NCI-H2081 (cell line): Measurements from ENCODE around the gene MAMDC4.
"Not testable (repeated sequence)": the region's sequence is repeated elsewhere in the genome, so short reads cannot be mapped to it uniquely, and the experiment has no call there.

Source experiments
- DNase-seq, 2 experiments: peaks; one replicate each; lab custom pipeline; 2025; lab: John Stamatoyannopoulos, UW

Gene MAMDC4

DNA sequence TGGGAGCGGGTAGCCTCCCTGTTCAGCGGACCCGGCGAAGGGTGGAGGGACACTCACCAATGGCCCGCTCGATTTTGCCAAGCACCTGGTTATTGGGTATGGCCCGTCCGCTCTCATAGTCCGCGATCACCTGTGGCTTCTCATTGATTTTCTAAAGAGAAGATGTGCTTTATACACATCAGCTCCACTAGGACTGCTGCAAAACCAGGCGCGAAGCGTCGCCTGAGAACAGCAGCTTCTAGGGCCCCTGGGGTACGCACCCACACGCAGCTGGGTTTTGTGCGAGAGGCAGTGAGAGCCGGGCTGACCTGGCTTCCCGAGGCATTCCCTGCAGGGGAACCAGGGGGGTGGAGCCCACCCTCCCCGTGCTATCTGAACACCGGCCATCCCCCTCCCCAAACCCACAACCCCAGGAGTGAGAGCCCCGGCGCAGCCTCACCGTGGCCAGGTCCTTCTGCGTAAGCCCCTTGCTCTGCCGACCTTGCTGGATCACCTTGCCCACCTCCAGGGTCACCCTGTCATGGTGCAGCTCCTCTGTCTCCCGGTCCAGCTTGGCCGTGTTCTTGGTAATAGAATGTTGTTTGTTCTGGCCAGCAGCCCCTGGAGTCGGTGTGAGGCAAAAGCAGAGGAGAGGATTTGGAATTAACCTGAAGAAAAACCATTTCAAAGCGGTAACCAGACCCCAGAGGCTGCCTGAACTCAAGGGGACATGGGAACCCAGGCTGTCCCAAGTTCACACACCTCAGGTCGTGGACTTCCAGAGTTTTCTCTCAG lies 10.9 kb downstream of the MAMDC4 start:
- no peak for DNase-seq

DNA sequence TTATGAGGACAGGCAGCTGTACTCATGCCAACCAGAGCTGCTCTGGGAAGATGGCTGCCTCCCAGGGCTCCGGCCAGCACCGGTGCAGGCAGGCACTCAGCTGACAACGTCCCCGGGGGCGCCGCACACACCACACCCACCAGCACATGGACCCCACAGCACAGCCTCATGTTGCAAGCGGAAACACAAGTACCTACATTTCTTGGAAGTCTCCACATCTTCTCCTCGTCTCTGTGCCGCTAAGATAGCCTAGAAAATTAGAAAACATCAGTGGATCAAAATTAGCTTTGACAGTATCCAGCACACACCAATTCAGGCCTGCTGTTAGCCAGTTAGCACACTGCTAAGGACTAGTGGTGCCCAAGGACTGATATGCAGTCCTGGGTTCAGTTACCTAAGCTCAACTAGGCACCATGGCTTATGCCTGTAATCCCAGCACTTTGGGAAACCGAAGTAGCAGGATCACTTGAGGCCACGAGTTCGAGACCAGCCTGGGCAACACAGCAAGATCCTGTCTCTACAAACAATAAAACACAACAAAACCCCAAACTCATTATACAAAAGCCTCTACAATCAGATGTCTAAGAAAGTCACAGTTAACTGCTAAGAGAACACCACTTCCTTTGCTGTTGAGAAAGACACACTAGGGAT lies 11.6 kb downstream of the MAMDC4 start:
- DNase-seq = no peak

DNA sequence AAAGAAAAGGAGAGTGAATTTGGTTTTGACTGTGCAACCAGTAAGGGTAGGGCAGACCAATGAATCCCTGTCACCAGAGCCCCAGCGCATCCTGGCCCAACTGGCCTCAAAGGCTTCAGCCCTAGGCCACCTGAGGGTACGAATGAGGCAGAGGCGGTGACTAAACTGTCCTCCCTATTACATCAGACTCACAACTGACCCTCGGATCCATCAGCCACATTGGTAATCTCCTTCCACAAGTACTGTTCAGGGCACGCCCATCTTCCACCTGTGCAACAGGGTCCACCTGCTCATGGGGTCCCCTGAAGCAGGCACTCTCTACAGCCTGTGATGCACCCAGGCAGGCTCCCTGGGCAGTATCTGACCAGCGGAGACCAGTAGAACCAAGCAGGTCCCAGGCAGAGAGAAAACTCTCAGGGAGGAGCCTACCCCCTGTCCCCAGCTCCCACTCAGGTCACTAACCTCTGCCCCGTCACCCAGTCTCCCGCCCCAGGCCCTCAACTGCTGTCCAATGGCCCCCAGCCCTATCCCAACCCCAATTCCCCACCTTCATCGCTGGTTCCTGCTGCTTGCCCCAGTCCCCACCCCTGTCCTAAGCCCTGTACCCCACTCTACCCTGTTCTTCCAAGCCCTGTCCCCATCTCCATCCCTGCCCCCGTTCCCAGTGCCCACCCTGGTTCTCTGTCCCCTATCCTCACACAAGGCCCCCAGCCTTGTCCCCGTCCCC lies 13.1 kb downstream of the MAMDC4 start:
- DNase-seq = no peak

DNA sequence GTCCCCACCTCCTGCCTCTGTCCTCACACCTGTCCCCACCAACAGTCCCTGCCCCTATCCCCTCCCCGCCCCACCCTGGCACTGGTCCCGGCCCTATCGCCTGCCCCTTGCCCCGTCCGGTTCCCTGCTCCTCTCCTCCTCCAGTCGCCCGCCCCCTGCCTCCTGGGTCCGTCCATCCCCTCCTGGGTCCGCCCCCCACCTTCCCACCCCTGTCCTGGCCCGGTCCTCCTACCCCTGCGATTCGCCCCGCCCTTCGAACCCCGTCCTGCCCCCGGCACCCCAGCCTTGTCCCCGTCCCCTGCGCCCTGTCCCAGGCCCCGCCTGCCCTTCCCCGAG lies 13.6 kb downstream of the MAMDC4 start:
- no peak for DNase-seq

DNA sequence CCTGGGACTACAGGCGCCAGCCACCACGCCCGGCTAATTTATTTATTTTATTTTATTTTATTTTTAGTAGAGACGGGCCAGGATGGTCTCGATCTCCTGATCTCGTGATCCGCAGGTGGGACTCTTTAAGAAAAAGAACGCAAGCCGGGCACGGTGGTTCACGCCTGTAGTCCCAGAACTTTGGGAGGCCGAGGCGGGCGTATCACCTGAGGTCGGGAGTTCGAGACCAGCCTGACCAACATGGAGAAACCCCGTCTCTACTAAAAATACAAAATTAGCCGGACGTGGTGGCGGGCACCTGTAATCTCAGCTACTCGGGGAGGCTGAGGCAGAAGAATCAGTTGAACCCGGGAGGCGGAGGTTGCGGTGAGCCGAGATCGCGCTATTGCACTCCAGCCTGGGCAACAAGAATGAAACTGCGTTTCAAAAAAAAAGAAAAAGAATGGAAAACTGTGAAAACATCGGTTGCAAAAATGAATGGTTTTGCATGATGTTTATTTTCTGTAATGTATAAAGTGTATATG lies 14.8 kb downstream of the MAMDC4 start:
- DNase-seq = not testable (repeated sequence)

DNA sequence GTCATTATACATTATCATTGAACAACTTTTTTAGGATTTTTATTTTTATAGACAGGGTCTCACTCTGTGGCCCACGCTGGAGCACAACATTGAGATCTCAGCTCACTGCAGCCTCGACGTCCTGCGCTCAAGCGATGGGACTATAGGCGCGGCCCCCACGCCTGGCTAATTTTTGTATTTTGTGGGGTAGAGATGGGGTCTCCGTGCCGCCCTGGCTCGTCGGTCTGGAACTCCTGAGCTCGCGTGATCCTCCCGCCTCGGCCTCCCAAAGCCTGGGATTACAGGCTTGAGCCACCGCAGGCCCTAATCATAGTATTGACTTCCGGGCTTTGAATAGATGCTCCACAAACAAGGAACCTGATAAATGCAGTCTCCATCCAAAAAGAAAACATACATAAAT lies 15.3 kb downstream of the MAMDC4 start:
- DNase-seq = no peak

DNA sequence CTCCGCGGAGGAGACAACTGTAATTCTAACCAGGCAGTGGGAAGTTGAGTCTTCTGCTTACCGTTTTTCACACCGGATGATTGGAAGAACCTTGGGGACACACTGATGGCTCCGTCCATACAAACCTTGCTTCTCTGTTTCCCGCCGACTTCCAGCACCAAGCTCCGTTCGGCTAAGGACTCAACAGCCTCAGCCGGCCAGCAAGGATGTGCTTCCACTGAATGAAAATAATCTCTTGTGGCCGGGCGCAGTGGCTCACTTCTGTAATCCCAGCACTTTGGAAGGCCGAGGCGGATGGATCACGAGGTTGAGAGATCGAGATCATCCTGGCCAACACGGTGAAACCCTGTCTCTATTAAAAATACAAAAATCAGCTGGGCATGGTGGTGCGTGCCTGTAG lies 15.8 kb downstream of the MAMDC4 start:
- no peak for DNase-seq

DNA sequence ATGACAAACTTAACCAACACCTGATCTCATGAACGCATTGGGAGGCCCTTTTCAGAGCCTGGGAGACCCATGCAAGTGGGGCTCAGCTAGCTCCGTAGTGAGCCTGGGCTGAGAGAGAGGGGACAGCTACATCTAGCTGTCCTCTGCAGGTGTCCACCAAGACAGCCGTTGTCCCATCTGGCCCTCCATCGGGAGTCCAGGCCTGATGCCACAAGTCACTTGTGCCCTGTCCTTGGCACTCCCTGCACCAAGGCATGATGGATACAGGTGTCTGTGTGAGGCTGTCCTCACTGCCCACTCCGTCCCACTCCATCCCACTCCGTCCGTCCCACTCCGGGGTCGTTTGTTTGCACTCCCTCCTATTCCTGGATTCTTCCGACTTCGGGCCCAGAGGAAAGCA lies 16.5 kb downstream of the MAMDC4 start:
- DNase-seq = no peak

DNA sequence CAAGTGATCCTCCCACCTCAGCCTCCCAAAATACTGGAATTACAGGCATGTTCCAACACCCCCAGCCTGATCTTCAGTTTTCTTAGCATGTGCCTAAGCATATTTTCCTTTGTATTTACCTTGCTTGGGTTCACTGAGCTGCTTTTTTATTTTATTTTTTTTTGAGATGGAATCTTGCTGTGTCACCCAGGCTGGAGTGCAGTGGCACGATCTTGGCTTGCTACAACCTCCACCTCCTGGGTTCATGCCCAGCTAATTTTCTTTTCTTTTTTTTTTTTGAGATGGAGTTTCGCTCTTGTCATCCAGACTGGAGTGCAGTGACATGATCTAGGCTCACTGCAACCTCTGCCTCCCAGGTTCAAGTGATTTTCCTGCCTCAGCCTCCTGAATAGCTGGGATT lies 17.5 kb downstream of the MAMDC4 start:
- DNase-seq = not testable (repeated sequence)

DNA sequence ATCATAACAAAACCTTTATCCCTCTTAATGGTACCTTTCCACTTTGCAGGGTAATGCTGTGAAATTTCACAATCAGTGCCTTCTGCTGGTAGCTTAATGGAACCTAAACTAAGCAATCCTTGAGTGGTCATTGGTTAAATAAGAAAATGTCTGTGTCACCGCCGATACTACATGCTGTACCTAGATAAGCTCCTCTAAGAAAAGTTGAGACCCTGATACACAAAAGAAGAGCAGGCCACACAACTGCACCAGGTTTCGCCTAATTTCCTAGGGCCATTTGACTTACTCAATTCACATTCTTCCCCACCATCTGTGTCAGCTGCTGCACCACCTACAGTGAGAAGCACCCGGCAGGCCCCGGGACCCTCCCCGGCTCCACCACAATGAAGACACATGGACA lies 23.0 kb downstream of the MAMDC4 start:
- DNase-seq = no peak

DNA sequence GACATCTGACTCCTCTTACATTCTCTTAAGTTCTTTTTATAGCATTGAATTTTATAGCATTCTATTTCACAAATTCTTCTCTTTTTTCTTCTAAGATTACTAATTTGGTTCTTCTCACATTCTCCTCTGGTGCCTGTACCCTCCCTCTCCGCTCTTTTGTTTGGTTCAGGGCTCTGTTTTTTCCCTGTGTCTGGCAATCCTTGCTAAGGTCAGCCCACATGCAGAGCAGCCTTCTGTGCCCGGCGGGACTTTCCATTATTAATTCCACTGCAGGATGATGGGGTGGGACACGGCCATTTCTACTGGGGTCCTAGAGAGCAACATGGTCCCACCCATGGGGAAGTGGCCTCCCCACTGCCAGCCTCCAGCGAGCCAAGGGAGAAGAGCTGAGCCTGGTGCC lies 24.3 kb downstream of the MAMDC4 start:
- DNase-seq = no peak

DNA sequence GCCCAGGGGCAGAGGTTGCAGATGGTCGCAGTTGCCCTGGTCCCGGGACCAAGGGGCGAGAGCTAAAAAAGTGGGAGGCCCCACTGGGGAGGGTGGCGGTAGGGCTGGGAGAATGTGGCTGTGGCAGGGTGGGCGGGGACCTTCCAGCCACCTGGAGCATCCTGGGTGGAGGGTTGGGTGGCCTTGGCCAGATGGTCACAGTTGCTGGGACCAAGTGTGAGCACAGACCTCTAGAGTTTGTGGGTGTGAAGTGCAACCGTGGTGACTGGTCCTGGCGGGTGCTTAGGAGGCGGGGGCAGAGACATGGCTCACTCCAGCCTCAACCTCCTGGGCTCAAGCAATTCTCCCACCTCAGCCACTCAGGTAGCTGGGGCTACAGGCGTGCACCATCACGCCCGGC lies 28.5 kb downstream of the MAMDC4 start:
- DNase-seq = no peak

DNA sequence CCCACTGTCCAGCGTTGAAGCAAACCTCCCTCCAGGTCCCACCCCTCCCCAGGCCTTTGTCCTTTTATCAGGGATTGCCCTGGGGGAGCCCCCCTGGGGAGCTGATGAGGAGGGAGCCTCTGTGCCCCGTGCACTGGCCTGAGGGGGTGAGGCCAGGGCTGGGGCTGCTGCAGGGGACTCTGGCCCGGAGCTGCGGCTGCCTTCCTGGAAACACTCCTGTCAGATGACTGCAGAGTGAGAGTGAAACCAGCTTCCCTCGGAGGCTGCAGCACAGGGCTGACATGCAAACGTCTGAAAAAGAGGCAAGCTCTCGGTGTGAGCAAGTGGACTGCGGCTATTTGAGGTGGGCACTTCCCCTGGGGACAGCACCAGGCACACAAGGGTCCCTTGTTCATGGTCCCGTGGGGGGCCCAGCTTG lies 29.6 kb downstream of the MAMDC4 start:
- DNase-seq = no peak

DNA sequence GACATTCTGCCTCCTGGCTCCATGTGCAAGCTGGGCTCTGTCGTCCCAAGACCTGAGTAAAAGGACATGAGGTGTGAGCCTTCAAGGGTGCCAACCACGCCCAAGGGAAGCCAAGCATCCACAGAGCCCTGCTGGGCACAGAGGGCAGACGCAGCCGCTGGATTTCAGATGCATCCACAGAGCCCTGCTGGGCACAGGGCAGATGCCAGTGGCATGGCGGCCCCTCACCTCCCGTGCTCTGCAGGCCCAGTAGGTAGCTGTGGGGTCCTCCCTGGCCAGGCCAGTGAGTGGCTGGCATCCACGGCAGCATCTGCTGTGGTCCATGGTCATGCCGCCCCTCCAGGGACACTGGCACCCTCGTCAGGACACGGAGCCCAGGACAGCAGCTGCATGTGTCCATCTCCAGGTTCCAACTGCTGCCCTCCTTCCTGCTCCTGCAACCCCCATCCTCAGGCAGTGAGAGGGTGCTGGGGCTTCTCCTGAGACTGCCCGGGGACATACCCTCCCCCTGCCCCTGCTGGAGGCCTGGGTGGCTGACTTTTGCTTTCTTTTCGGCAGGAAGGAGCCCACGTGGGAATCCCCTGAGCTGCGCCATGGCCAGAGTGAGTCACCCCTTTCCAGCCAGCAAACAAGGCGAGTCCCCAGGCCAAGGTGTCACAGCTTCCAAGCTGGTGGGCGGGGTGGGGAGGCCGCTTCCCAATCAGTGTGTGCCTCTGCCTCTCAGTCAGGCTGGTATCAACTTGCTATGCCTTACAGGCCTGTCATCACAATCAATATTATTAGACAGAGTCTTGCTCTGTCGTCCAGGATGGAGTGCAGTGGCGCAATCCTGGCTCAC lies 30.2 kb downstream of the MAMDC4 start:
- no peak for DNase-seq

DNA sequence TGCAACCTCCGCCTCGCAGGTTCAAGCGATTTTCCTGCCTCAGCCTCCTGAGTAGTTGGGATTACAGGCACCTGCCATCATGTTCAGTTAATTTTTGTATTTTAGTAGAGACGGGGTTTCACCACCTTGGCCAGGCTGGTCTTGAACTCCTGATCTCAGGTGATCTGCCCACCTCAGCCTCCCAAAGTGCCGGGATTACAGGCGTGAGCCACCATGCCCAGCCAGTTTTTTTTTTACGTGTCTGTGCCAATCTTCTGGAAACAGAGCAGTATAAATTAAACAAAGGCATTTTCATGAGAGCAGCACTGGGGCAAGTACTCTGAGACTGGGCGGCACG lies 30.8 kb downstream of the MAMDC4 start:
- DNase-seq = not testable (repeated sequence)

DNA sequence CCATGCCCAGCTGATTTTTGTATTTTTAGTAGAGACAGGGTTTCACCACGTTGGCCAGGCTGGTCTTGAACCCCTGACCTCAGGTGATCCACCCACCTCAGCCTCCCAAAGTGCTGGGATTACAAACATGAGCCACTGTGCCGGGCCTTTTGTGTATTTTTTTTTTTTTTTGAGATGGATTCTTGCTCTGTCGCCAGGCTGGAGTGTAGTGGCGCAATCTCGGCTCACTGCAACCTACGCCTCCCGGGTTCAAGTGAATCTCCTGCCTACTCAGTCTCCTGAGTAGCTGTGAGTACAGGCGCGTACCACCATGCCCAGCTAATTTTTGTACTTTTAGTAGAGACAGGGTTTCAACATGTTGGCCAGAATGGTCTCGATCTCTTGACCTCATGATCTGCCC lies 31.5 kb downstream of the MAMDC4 start:
- DNase-seq = not testable (repeated sequence)

DNA sequence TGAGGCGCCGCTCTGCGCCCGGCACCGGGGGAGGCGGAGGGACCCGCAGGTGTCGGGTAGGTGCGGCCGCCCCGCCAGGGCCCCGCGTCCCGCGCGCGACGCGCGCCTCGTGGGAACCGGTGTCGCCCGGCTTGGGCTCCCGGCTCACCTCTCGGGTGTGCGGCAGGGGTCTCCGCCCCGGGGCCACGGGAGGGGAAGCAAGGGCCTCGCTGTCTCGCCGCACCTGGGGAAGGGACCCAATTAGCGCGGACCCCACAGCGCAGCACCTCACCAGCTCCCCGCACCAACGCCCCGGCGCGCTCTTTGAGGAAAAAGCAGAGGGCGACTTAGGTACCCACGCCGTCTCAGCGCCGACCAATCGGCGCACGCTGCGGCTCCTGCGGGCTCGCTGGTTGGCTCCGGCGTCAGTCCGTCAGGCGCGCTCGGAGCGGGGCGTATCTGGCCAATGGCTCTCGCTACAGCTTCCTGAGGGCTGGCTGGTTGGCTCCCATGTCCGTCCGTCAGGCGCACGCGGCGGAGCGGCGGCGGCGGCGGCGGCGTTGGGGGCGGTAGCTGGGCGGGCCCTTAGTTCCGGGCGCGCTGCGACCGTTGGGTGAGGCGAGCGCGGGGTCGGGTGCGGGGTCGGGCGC lies 33.9 kb downstream of the MAMDC4 start, which contains the start of gene TRAF2:
TRAF2 (plus strand) TSS at position 567 of the 629 bp plus-strand sequence. CDS start 12,225 bp downstream, outside the sequence.
- peak; percentile 97 to 99 for DNase-seq

DNA sequence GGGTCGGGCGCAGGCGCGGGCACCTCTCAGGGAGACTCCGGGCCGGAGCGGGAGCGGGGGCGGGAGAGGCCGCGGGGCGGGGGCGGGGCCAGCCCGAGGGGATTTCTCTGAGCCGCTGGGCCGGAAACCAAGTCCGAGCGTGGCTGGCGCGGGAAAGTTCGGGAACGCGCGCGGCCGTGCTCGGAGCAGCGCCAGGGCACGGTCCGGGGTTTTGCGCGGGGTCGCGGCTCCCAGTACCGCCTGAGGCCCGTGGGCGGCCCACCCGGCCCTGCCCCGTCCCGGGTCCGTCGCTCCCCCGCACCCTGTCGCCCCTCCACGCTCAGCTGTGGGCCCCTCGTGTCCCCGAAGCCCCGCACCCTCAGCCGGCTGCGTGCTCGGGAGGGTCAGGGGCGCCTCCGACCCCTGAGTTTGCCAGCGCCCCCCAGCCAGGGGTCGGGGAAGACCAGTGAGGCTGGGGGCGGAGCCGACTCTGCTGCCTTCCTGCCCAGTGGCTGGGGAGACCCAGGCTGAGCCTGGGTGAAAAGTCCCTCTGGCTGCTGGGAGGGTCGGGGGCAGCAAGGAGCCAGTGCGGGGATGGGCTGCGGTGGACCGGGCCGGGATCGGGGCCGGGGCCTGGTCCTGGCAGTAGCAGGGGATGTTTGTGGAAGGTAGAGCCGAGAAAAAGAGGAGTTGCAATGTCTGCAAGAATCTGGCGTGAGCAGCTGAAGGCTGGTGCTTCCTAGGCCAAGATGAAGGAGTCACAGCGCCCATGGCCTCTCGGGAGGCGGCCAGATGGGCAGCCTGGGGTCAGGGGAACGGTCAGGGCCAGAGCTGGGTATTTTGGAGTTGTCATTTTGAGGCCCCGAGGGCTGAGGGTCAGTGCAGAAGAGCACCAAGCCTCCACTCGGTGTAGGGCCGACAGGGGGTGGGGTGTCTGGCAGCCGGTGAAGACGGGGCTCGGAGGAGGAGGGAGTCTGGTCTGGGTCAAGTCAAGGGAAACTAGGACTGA lies 34.8 kb downstream of the MAMDC4 start:
- DNase-seq = peak; percentile 3 to 50

DNA sequence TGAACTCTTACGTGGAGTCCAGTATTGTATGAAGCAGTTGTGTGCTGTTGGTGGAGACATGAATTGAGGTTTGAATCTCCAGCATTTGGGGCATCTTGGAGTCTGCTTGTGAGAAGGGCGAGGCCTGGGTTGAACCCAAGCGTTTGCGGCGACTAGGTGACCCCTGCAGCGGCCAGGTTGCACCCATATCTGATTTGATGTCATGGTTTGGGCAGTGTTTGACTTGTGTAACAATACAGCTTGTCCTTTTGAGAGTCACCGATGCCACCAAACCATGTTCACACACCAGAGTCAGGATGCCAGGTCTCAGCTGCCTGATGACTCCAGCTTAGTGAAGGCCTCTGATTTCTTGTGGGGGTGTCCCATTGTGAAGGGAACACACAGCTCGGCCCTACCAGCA lies 36.3 kb downstream of the MAMDC4 start:
- DNase-seq = no peak

DNA sequence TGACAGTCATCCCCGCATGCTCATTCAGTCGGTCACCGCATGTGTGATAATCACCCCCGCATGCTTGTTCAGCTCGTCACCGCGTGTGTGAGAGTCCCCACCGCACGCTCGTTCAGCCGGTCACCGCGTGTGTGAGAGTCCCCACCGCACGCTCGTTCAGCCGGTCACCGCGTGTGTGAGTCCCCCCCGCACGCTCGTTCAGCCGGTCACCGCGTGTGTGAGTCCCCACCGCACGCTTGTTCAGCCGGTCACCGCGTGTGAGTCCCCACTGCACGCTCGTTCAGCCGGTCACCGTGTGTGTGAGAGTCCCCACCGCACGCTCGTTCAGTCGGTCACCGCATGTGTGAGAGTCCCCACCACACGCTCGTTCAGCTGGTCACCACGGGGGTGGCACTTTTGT lies 37.7 kb downstream of the MAMDC4 start:
- DNase-seq = no peak
